H9 (cell line): ENCODE measurements around the gene PRSS38. TPM values are rescaled to one million over a fixed set of nuclear protein-coding genes. Genes with fewer than 3 reads are reported as not detected.

Source experiments
- DNase-seq: peaks from one replicate; pipeline ENCODE4 v3.0.0-alpha.2; 2017
- H2AFZ ChIP-seq: one replicate; pipeline ENCODE4 v1.6.1; 2013; ENCODE audit warnings: mild to moderate bottlenecking, low read length, control low read depth, moderate library complexity
- H2AK5ac ChIP-seq: 2 replicates; pipeline ENCODE4 v1.6.1; 2013; ENCODE audit warnings: low read length, control low read depth, mixed read lengths; ENCODE audit not compliant: insufficient read length
- H2BK120ac ChIP-seq: one replicate; pipeline ENCODE4 v1.6.1; 2013; ENCODE audit warnings: low read depth, mild to moderate bottlenecking, low read length, control low read depth, inconsistent platforms; ENCODE audit not compliant: poor library complexity, severe bottlenecking
- H2BK12ac ChIP-seq: 2 replicates; pipeline ENCODE4 v1.6.1; 2013; ENCODE audit warnings: low read length, control low read depth, mixed read lengths, low read depth; ENCODE audit not compliant: insufficient read length
- H2BK15ac ChIP-seq: 2 replicates; pipeline ENCODE4 v1.6.1; 2013; ENCODE audit warnings: low read depth, low read length, control low read depth
- H2BK20ac ChIP-seq: one replicate; pipeline ENCODE4 v1.6.1; 2013; ENCODE audit warnings: low read depth, mild to moderate bottlenecking, low read length, control low read depth, inconsistent platforms; ENCODE audit not compliant: poor library complexity, severe bottlenecking
- H2BK5ac ChIP-seq: 2 replicates; pipeline ENCODE4 v1.6.1; 2013; ENCODE audit warnings: low read length, control low read depth, mixed read lengths; ENCODE audit not compliant: insufficient read length
- H3K14ac ChIP-seq: 2 replicates; pipeline ENCODE4 v1.6.1; 2013; ENCODE audit warnings: low read length, control low read depth; ENCODE audit not compliant: insufficient read depth
- H3K18ac ChIP-seq: 2 replicates; pipeline ENCODE4 v1.6.1; 2013; ENCODE audit warnings: low read depth, mild to moderate bottlenecking, mixed read lengths, low read length, control low read depth; ENCODE audit not compliant: insufficient read length
- H3K23ac ChIP-seq: 2 replicates; pipeline ENCODE4 v1.6.1; 2013; ENCODE audit warnings: low read length, control low read depth, mixed read lengths, low read depth; ENCODE audit not compliant: insufficient read length
- H3K23me2 ChIP-seq: 2 replicates; pipeline ENCODE4 v1.6.1; 2013; ENCODE audit warnings: low read depth, mild to moderate bottlenecking, mixed read lengths, low read length, control low read depth; ENCODE audit not compliant: insufficient read length, poor library complexity, severe bottlenecking
- H3K27ac ChIP-seq: 2 replicates; pipeline ENCODE4 v1.5.1; 2013; ENCODE audit warnings: low read length, control low read depth, mixed read lengths, low read depth; ENCODE audit not compliant: insufficient read length
- H3K27me3 ChIP-seq: 2 replicates; pipeline ENCODE4 v1.6.1; 2013; ENCODE audit warnings: low read length, control low read depth, inconsistent platforms; ENCODE audit not compliant: insufficient read depth
- H3K4ac ChIP-seq: 2 replicates; pipeline ENCODE4 v1.6.1; 2013; ENCODE audit warnings: low read depth, mild to moderate bottlenecking, control low read depth, inconsistent platforms, low read length, moderate library complexity
- H3K4me1 ChIP-seq: 2 replicates; pipeline ENCODE4 v1.6.1; 2013; ENCODE audit warnings: low read length, control low read depth, inconsistent platforms; ENCODE audit not compliant: insufficient read depth
- H3K4me2 ChIP-seq: 2 replicates; pipeline ENCODE4 v1.6.1; 2013; ENCODE audit warnings: low read length, control low read depth, mixed read lengths; ENCODE audit not compliant: insufficient read length, insufficient read depth
- H3K56ac ChIP-seq: 2 replicates; pipeline ENCODE4 v1.6.1; 2013; ENCODE audit warnings: low read depth, mild to moderate bottlenecking, mixed read lengths, low read length, control low read depth; ENCODE audit not compliant: insufficient read length
- H3K79me1 ChIP-seq: 2 replicates; pipeline ENCODE4 v1.6.1; 2013; ENCODE audit warnings: low read depth, mild to moderate bottlenecking, moderate library complexity, low read length, control low read depth, inconsistent platforms; ENCODE audit not compliant: insufficient read depth, poor library complexity, severe bottlenecking
- H3K79me2 ChIP-seq: 2 replicates; pipeline ENCODE4 v1.6.1; 2013; ENCODE audit warnings: low read length, control low read depth, inconsistent platforms; ENCODE audit not compliant: insufficient read depth
- H3K9ac ChIP-seq: 2 replicates; pipeline ENCODE4 v1.6.1; 2013; ENCODE audit warnings: low read length, control low read depth, mixed read lengths; ENCODE audit not compliant: insufficient read length; ENCODE audit errors: extremely low read depth
- H3K9me3 ChIP-seq: one replicate; pipeline ENCODE4 v1.6.1; 2013; ENCODE audit warnings: low read depth, low read length, inconsistent platforms; ENCODE audit not compliant: control insufficient read depth
- H3T11ph ChIP-seq: one replicate; pipeline ENCODE4 v1.6.1; 2013; ENCODE audit warnings: mild to moderate bottlenecking, low read length, control low read depth, inconsistent platforms
- H4K20me1 ChIP-seq: one replicate; pipeline ENCODE4 v1.6.1; 2013; ENCODE audit not compliant: control insufficient read depth, insufficient read length, insufficient read depth
- H4K5ac ChIP-seq: 2 replicates; pipeline ENCODE4 v1.6.1; 2013; ENCODE audit warnings: low read depth, mild to moderate bottlenecking, mixed read lengths, low read length, control low read depth; ENCODE audit not compliant: insufficient read length
- H4K8ac ChIP-seq: replicated peaks from 2 replicates; pipeline ENCODE4 v1.6.1; 2013; ENCODE audit warnings: low read length, control low read depth, mixed read lengths, low read depth; ENCODE audit not compliant: insufficient read length
- H4K91ac ChIP-seq: 2 replicates; pipeline ENCODE4 v1.6.1; 2013; ENCODE audit warnings: low read depth, mild to moderate bottlenecking, moderate library complexity, mixed read lengths, low read length, control low read depth; ENCODE audit not compliant: insufficient read length
- H3K27ac Mint-ChIP-seq, 3 experiments: 2 replicates in 2 of 3; 3 replicates in 1 of 3; pipeline ENCODE4 v1.8.0; 2020 to 2021; ENCODE audit warnings: mixed read lengths in 3 of 3, mild to moderate bottlenecking in 1 of 3, moderate library complexity in 1 of 3
- H3K27me3 Mint-ChIP-seq: 2 replicates; pipeline ENCODE4 v1.8.0; 2021; ENCODE audit warnings: low read depth, mild to moderate bottlenecking, moderate library complexity, mixed read lengths
- H3K36me3 Mint-ChIP-seq, 3 experiments: 2 replicates in 2 of 3; 3 replicates in 1 of 3; pipeline ENCODE4 v1.8.0; 2020 to 2021; ENCODE audit warnings: low read depth in 3 of 3, mixed read lengths in 3 of 3; ENCODE audit not compliant: insufficient read depth in 1 of 3
- H3K4me1 Mint-ChIP-seq, 2 experiments: 2 replicates each; pipeline ENCODE4 v1.8.0; 2020; ENCODE audit warnings: mixed read lengths in 2 of 2
- H3K4me3 Mint-ChIP-seq, 2 experiments: 2 replicates in 1 of 2; 3 replicates in 1 of 2; pipeline ENCODE4 v1.8.0; 2020 to 2021; ENCODE audit warnings: mild to moderate bottlenecking in 2 of 2, mixed read lengths in 2 of 2, moderate library complexity in 1 of 2
- H3K9me3 Mint-ChIP-seq, 2 experiments: 2 replicates in 1 of 2; 3 replicates in 1 of 2; pipeline ENCODE4 v1.8.0; 2020; ENCODE audit warnings: mild to moderate bottlenecking in 2 of 2, mixed read lengths in 2 of 2, moderate library complexity in 1 of 2
- CTCF ChIP-seq: fragments of 200-600 bp; sonication (generic); conservative IDR thresholded peaks from 3 replicates; pipeline ENCODE4 v1.8.0; 2021; ENCODE audit warnings: antibody characterized with exemption, mild to moderate bottlenecking
- WGBS: extraction: QIAGEN DNeasy Blood & Tissue Kit; methylation state at CpG from one replicate; pipeline ENCODE4 v1.1.7; 2013; ENCODE audit warnings: missing lambda C conversion rate, low lambda C conversion rate, mixed read lengths; ENCODE audit not compliant: insufficient read length; ENCODE audit errors: extremely low coverage; 5-methylcytosine and 5-hydroxymethylcytosine counted together
- total RNA-seq: library from RNA; stranded (reverse); gene quantifications from 2 replicates; pipeline ENCODE4 v1.2.1, GENCODE V29; 2021

Gene PRSS38
- total RNA-seq, 1 experiment from 2014 or later: not detected

GRCh38 chr1:227790868-227791267, 24.6 kb upstream of the PRSS38 start:
- no peak overlapping the region for H3K4me2 ChIP-seq
- H2BK5ac ChIP-seq: no peak overlapping the region
- Mint-ChIP-seq H3K4me3 (no peak overlapping the region), H3K4me1 (peaks cover 20 to 38% of the 10 kb centered on the region in 2 experiments), H3K27ac (no peak overlapping the region), H3K9me3 (no peaks in the 10 kb centered on the region), H3K36me3 (no peaks in the 10 kb centered on the region), H3K27me3 (peaks cover 46% of the 10 kb centered on the region)
- H3K56ac ChIP-seq: no peak overlapping the region
- no peak overlapping the region for H3K14ac ChIP-seq
- H2BK12ac ChIP-seq: no peak overlapping the region
- H3K4ac ChIP-seq: no peak overlapping the region
- no peak overlapping the region for H3K18ac ChIP-seq
- no CpG with 5 or more reads among the region's 4 CpGs for WGBS
- H2BK15ac ChIP-seq: no peak overlapping the region
- no peaks in the 10 kb centered on the region for H3K9me3 ChIP-seq
- no peak overlapping the region for H3K27ac ChIP-seq
- no peak overlapping the region for H4K91ac ChIP-seq
- no peak overlapping the region for H2BK20ac ChIP-seq
- H2BK120ac ChIP-seq: no peak overlapping the region
- no peak for DNase-seq
- no peaks in the 10 kb centered on the region for H4K20me1 ChIP-seq
- H2AFZ ChIP-seq: no peak overlapping the region
- H2AK5ac ChIP-seq: no peak overlapping the region
- H3K27me3 ChIP-seq: peaks cover 5% of the 10 kb centered on the region; the same call in 1 of the 2 replicates
- no peaks in the 10 kb centered on the region for H3K4me1 ChIP-seq
- no peak overlapping the region for H3K9ac ChIP-seq
- no peak for TF ChIP-seq CTCF
- no peak overlapping the region for H3T11ph ChIP-seq
- H3K79me2 ChIP-seq: no peaks in the 10 kb centered on the region
- H3K23me2 ChIP-seq: peaks cover 15% of the 10 kb centered on the region
- H3K79me1 ChIP-seq: no peaks in the 10 kb centered on the region
- no peak overlapping the region for H4K8ac ChIP-seq
- H3K23ac ChIP-seq: no peak overlapping the region
- no peak overlapping the region for H4K5ac ChIP-seq
